Cardiac septum (tissue), 1 donor: Measurements from ENCODE around the gene AKAP13. TPM values are rescaled to one million over a fixed set of nuclear protein-coding genes. Genes with fewer than 3 reads are reported as not detected.

Experiments
- DNase-seq: peaks from one replicate; pipeline ENCODE4 v3.0.0-alpha.2; 2020; ENCODE audit warnings: low spot score
- intact Hi-C: fragments of 100-400 bp; cut with DNase I; formaldehyde crosslinking; loops from one replicate; pipeline ENCODE4 v1.14.0; 2022
- total RNA-seq: library from RNA; stranded (reverse); fragmentation: NEBNext Ultra II Directional; extraction: Animal tissue kit (Norgen Biotek cat#: 25700); gene quantifications from one replicate; pipeline ENCODE4 v1.2.1, GENCODE V29; 2021
- donor health status: DM: no; HTN: no; CAD: no.

The AKAP13 gene
- total RNA-seq, 1 donor from 2014 or later, result 458 TPM

GRCh38 chr15:85770096-85771041 lies 390.0 kb downstream of the AKAP13 start:
- no peak for DNase-seq
- intact Hi-C loops, result no loop called here

GRCh38 chr15:85771271-85771670 lies 390.9 kb downstream of the AKAP13 start:
- intact Hi-C loops, result no loop called here
- no peak for DNase-seq

- intact Hi-C loops, result no loop called here
Observed at GRCh38 chr15:85771781-85772445, 391.5 kb downstream of the AKAP13 start.

GRCh38 chr15:85772668-85773067 lies 392.3 kb downstream of the AKAP13 start:
- intact Hi-C loops, result no loop called here
- peak; percentile 77 for DNase-seq

More at GRCh38 chr15:85771781-85772445, 391.5 kb downstream of the AKAP13 start:
- DNase-seq, result no peak

DNA sequence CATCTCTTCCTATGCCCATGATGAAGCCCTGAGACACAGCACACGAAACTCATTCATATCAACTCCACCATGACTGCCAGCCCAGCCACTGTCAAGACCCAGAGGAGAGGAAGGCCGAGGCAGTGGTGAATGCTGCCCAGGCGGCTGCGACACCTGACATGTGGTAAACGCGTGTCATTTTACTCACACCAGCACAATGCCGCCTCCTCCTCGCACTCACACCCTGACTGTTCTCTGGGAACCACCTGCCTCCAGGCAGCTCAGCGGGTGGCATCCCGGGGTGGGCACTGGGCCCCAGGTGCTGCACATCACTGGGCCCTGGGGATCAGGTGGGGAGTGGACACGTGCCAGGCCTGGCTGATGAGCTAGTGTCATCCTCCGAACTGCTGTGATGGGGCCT lies 392.8 kb downstream of the AKAP13 start:
- intact Hi-C loops, result no loop called here
- DNase-seq, result no peak

GRCh38 chr15:85773970-85774369 lies 393.6 kb downstream of the AKAP13 start:
- no peak for DNase-seq
- intact Hi-C loops, result no loop called here

GRCh38 chr15:85777250-85778106 lies 397.1 kb downstream of the AKAP13 start:
- intact Hi-C loops, result loop anchor here (2.0 kb wide), 1 partner anchor 15 kb away; no protein-coding TSS in a partner anchor
- no peak for DNase-seq

GRCh38 chr15:85778107-85778776 lies 397.8 kb downstream of the AKAP13 start:
- no peak for DNase-seq
- intact Hi-C loops, result no loop called here

GRCh38 chr15:85779249-85779648 lies 398.8 kb downstream of the AKAP13 start:
- intact Hi-C loops, result no loop called here
- no peak for DNase-seq

GRCh38 chr15:85780225-85780985 lies 400.0 kb downstream of the AKAP13 start:
- DNase-seq, result no peak
- intact Hi-C loops, result no loop called here

- no peak for DNase-seq
- intact Hi-C loops, result no loop called here
Observed at GRCh38 chr15:85781099-85781498, 400.7 kb downstream of the AKAP13 start.

DNA sequence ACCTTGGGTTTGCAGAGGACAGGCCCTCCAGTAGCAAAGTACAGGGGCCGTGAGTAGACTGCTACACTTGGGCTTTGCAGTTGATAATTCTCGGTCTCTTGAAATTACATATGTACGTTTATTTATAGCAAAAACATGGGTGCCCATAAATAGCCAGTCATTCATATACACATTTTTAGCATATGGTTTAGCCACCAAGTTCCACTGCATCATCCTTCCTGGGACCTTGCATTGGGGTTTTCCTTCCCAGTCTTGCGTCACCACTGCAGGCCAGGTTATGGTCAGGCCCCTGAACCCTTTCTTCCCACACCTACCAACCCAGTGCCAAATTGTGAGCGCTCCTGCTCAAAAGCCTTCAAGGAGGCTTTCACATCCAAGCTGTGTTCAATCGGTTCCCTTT lies 401.7 kb downstream of the AKAP13 start:
- no peak for DNase-seq
- intact Hi-C loops, result no loop called here

DNA sequence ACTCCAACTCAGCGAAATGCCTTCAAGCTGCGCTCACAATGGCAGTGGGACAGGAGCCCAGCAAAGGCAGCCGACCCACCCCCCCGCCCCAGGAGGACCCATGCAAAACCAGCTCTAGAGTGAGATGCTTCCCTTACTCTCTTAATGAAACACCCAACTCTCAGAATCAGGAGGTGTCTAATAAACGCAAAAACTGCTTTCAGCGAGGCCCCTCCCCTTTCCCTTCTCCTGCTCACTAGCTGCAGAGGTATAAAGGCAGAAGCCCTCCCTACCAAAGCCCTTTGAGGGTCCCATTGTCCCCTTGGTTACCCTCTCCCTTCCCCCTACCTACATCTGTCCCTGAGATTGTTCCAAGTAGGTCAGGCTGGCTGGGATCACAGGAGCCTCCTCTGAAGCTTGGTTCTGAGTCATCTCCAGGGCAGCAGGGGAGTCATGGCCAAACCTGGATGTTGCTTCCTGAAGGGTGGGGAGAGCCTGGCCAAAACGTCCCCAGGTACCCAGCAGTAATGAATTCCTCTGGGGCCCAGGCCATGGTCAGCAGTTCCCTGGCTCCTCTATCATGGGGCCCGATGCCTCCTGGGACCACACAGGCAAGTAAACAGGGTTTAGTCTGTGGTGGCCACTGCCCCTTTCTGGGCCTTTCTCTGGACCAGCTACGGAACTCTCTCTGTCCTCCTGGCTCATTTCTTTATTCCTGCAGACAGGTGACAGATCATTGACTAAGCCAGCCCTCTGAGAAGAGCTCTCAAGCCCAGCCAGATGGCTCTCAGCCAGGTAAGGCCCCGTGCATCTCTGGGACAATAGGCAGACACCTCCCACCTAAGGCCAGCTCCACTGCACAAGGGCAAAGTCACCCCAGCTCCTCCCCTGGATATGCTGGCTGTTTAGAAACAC lies 405.7 kb downstream of the AKAP13 start:
- DNase-seq, result no peak
- intact Hi-C loops, result no loop called here

GRCh38 chr15:85786781-85787114 lies 406.3 kb downstream of the AKAP13 start:
- intact Hi-C loops, result no loop called here
- no peak for DNase-seq

DNA sequence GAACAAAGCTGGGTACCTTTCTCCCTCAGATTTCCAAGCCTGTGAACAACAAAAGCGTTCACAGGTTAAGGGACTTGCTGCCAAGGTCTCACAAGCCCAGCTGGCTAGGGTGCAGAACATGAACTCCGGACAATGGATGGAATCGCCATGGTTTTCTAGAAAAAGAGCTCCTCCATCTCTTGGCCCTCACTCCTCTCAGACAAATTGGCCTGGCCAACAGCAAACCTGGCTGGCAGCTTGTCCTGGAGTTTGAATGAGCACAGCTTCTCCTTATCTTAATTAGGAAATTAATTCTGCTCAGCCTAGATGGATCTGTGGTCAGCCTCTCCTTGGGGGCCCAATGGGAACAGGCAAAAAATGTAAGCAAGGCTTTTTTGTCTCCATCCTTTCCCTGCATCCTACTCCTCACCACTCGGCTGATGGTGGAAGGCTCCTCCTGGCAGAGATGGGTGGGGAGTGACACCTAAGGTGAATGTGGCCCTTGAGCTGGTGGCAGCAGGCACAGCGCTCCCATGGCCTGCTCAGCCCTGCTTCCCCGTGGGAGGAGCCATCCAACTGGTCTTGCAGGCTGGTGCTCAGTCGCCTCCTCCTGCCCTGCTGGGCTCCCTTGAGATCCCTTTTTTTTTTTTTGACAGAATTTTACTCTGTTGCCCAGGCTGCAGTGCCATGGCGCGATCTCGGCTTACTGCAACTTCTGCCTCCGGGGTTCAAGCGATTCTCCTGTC lies 408.5 kb downstream of the AKAP13 start:
- intact Hi-C loops, result no loop called here
- DNase-seq, result peak; percentile 70

DNA sequence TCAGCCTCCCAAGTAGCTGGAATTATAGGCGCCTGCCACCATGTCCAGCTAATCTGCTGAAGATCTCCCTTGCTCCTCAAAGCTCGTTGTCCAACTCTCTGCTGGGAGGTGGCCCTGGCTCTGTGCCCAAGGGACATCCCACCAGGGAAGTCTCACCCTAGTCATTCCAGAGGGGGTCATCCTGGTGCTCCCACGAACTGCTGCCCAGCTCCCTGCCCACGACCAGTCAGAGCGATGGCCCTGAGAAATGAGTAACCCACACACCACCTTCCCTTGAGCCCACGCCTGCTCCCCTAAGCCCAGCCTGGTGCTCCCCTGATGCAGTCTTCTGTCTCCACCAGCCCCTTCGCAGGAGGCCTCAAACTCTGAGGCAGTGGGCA lies 409.1 kb downstream of the AKAP13 start:
- intact Hi-C loops, result no loop called here
- DNase-seq, result peak; percentile 39

DNA sequence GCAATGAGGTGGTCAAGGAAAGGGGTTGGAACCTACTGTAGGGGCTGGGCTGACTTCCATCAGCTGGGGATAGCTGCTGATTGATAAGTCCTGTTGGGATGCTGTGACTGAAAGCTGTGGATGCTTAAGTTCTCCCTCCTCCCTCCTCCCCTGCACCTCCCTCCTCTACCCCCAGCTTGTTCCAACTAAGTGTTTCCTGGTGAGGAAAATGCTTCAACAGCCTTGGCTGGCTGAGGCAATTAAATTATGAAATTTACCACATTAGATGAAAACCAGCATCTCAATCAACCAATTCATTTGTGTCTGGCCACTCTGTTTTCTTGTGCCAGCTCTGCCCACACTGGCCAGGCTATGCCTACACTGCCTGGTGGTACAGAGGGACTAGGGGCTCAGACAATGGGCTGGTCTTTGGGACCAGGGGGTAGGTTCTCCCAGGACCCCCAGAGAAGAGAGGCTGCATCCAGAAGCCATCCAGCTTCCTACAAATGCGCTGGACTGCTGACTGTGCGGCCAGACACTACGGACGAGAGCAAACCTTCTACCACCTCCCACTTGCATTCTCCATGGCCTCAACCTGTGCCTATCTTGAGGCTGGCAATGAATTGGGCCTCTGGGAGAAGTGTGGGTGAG lies 411.8 kb downstream of the AKAP13 start:
- intact Hi-C loops, result loop anchor here (5.0 kb wide), 1 partner anchor 35 kb away; no protein-coding TSS in a partner anchor

More for the DNA sequence above, 411.8 kb downstream of the AKAP13 start:
- no peak for DNase-seq
